ENCODE data around the gene KIRREL3. TPM values are rescaled to one million over a fixed set of nuclear protein-coding genes. Genes with fewer than 3 reads are reported as not detected.

Gene KIRREL3
- total RNA-seq, 1 donor from 2014 or later, result not detected

DNA sequence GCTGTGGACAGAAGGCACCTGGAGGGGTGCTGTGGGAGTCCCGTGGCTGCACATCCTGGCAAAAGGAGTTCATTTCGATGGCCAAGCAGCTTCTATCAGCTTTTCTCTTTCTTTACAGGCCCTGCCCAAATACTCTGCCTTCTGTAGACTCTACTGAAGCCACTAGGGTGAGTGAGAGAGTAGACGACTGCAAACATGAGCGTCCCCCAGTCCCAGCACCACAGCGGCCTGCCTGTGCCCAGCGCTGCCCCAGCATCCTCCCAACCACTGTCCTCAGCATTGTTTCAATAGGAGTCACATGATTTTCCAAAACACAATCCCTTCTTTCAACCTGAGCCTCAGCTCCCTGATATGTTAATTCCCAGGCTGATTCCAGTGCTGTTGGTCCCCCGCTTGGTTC lies 110.0 kb downstream of the KIRREL3 start:
- Histone ChIP-seq H3K4me3 (no peak overlapping the region), H3K9me3 (no peaks in the 10 kb centered on the region), H3K27me3 (no peaks in the 10 kb centered on the region), H3K36me3 (no peaks in the 10 kb centered on the region), H3K4me1 (peaks cover 10% of the 10 kb centered on the region), H3K27ac (no peak overlapping the region)
- intact Hi-C loops (cut with DNase I), result no loop called here
- DNase-seq (no peak), ATAC-seq (no peak)
- TF ChIP-seq, protein P1, sequence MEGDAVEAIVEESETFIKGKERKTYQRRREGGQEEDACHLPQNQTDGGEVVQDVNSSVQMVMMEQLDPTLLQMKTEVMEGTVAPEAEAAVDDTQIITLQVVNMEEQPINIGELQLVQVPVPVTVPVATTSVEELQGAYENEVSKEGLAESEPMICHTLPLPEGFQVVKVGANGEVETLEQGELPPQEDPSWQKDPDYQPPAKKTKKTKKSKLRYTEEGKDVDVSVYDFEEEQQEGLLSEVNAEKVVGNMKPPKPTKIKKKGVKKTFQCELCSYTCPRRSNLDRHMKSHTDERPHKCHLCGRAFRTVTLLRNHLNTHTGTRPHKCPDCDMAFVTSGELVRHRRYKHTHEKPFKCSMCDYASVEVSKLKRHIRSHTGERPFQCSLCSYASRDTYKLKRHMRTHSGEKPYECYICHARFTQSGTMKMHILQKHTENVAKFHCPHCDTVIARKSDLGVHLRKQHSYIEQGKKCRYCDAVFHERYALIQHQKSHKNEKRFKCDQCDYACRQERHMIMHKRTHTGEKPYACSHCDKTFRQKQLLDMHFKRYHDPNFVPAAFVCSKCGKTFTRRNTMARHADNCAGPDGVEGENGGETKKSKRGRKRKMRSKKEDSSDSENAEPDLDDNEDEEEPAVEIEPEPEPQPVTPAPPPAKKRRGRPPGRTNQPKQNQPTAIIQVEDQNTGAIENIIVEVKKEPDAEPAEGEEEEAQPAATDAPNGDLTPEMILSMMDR (IDR thresholded peaks at IDR 0.05), result no peak

- Histone ChIP-seq H3K9me3 (no peaks in the 10 kb centered on the region), H3K27ac (no peak overlapping the region), H3K4me1 (peaks cover 10% of the 10 kb centered on the region), H3K4me3 (no peak overlapping the region), H3K27me3 (no peaks in the 10 kb centered on the region), H3K36me3 (no peaks in the 10 kb centered on the region)
- intact Hi-C loops (cut with DNase I), result no loop called here
- TF ChIP-seq, protein P1 (IDR thresholded peaks at IDR 0.05), result no peak
- DNase-seq (no peak), ATAC-seq (peak; percentile 25)
Observed at GRCh38 chr11:126888115-126888712, 112.4 kb downstream of the KIRREL3 start.

- ATAC-seq (no peak), DNase-seq (no peak)
- no peak overlapping the region for H3K4me3 ChIP-seq
- intact Hi-C loops (cut with DNase I), result no loop called here
- peaks cover 5% of the 10 kb centered on the region for H3K4me1 ChIP-seq
- no peaks in the 10 kb centered on the region for H3K27me3 ChIP-seq
- TF ChIP-seq, protein P1 (IDR thresholded peaks at IDR 0.05), result no peak
- H3K27ac ChIP-seq, result no peak overlapping the region
- no peaks in the 10 kb centered on the region for H3K36me3 ChIP-seq
- no peaks in the 10 kb centered on the region for H3K9me3 ChIP-seq
Observed at GRCh38 chr11:126886636-126887035, 113.9 kb downstream of the KIRREL3 start.

DNA sequence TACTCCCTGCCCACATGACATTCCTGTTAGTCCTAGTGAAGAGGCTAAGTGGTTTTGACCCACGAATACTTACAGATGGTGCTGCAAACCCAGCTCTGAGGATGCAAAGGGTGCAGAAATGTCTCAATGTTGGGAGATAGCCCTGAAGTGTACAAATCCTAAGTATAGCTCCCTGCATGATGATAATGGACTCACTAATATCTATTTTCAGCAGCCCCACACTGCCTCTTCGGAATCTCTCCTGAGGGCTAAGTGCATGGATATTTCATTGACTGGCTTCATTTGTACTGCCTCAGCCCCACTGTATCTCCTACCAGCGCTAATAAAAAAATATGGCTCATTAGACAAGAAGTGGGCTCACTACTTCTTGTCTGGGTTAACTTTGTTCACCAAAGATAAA lies 114.5 kb downstream of the KIRREL3 start:
- Histone ChIP-seq H3K27me3 (no peaks in the 10 kb centered on the region), H3K9me3 (no peaks in the 10 kb centered on the region), H3K27ac (no peak overlapping the region), H3K4me1 (no peaks in the 10 kb centered on the region), H3K4me3 (no peak overlapping the region), H3K36me3 (no peaks in the 10 kb centered on the region)
- TF ChIP-seq, protein P1 (IDR thresholded peaks at IDR 0.05), result no peak
- DNase-seq, result no peak
- intact Hi-C loops (cut with DNase I), result no loop called here
- ATAC-seq, result no peak

GRCh38 chr11:126884594-126884993 lies 116.0 kb downstream of the KIRREL3 start:
- Histone ChIP-seq H3K9me3 (no peaks in the 10 kb centered on the region), H3K4me3 (no peak overlapping the region), H3K27me3 (no peaks in the 10 kb centered on the region), H3K36me3 (no peaks in the 10 kb centered on the region), H3K27ac (no peak overlapping the region), H3K4me1 (no peaks in the 10 kb centered on the region)
- intact Hi-C loops (cut with DNase I), result no loop called here
- ATAC-seq, result no peak
- TF ChIP-seq, protein P1 (IDR thresholded peaks at IDR 0.05), result no peak
- no peak for DNase-seq

DNA sequence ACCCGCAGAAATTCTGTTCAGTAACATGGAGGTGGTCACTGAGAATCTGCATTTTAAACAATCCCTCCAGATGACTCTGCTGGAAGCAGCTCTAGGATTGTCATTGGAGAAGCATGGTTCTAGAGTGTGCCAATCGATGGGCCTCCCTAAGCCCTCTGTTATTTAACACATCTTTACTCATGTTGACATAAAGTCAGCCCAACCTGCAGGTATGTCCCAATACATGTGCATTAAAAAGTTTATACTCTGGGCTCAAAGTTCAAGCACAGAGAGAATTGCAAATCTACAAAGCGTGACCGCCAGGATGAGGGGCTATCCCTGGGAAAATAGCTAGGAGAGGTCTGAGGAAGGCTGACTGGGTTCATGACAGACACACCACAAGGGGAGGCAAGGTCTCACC lies 116.4 kb downstream of the KIRREL3 start:
- DNase-seq (no peak), ATAC-seq (no peak)
- no peak overlapping the region for H3K4me3 ChIP-seq
- H3K9me3 ChIP-seq, result no peaks in the 10 kb centered on the region
- H3K27me3 ChIP-seq, result no peaks in the 10 kb centered on the region
- intact Hi-C loops (cut with DNase I), result no loop called here
- TF ChIP-seq, protein P1 (IDR thresholded peaks at IDR 0.05), result no peak
- H3K36me3 ChIP-seq, result no peaks in the 10 kb centered on the region
- H3K27ac ChIP-seq, result no peak overlapping the region
- H3K4me1 ChIP-seq, result no peaks in the 10 kb centered on the region
